ENCODE data around the gene PARP11.

Gene PARP11

GRCh38 chr12:3888659-3889058, 15.5 kb upstream of the PARP11 start:
- Histone ChIP-seq H3K4me3 (replicated peaks; ENCODE audit: insufficient read depth, low read length) (no peak overlapping the region), H3K27me3 (ENCODE audit: insufficient read depth, poor library complexity, severe bottlenecking) (no peaks in the 10 kb centered on the region), H3K27ac (replicated peaks) (no peak overlapping the region)
- TF ChIP-seq SPI1 (IDR thresholded peaks at IDR 0.05; ENCODE audit: borderline replicate concordance, low read depth) = no peak
- TF ChIP-seq, protein P1, sequence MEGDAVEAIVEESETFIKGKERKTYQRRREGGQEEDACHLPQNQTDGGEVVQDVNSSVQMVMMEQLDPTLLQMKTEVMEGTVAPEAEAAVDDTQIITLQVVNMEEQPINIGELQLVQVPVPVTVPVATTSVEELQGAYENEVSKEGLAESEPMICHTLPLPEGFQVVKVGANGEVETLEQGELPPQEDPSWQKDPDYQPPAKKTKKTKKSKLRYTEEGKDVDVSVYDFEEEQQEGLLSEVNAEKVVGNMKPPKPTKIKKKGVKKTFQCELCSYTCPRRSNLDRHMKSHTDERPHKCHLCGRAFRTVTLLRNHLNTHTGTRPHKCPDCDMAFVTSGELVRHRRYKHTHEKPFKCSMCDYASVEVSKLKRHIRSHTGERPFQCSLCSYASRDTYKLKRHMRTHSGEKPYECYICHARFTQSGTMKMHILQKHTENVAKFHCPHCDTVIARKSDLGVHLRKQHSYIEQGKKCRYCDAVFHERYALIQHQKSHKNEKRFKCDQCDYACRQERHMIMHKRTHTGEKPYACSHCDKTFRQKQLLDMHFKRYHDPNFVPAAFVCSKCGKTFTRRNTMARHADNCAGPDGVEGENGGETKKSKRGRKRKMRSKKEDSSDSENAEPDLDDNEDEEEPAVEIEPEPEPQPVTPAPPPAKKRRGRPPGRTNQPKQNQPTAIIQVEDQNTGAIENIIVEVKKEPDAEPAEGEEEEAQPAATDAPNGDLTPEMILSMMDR (IDR thresholded peaks at IDR 0.05; ENCODE audit: insufficient read depth, low read length) = no peak
- DNase-seq (ENCODE audit: low read depth in 1 of 2, low spot score in 1 of 2) = peak in 1 of 2 experiments; percentile 63

GRCh38 chr12:3885277-3886094, 12.3 kb upstream of the PARP11 start:
- no peak for TF ChIP-seq SPI1 (IDR thresholded peaks at IDR 0.05; ENCODE audit: borderline replicate concordance, low read depth)
- no peak for TF ChIP-seq POLR2AphosphoS5 (IDR thresholded peaks at IDR 0.05; ENCODE audit: low read depth)
- TF ChIP-seq, protein P1 (IDR thresholded peaks at IDR 0.05; ENCODE audit: insufficient read depth, low read length) = peak; percentile 65
- TF ChIP-seq, protein P2, sequence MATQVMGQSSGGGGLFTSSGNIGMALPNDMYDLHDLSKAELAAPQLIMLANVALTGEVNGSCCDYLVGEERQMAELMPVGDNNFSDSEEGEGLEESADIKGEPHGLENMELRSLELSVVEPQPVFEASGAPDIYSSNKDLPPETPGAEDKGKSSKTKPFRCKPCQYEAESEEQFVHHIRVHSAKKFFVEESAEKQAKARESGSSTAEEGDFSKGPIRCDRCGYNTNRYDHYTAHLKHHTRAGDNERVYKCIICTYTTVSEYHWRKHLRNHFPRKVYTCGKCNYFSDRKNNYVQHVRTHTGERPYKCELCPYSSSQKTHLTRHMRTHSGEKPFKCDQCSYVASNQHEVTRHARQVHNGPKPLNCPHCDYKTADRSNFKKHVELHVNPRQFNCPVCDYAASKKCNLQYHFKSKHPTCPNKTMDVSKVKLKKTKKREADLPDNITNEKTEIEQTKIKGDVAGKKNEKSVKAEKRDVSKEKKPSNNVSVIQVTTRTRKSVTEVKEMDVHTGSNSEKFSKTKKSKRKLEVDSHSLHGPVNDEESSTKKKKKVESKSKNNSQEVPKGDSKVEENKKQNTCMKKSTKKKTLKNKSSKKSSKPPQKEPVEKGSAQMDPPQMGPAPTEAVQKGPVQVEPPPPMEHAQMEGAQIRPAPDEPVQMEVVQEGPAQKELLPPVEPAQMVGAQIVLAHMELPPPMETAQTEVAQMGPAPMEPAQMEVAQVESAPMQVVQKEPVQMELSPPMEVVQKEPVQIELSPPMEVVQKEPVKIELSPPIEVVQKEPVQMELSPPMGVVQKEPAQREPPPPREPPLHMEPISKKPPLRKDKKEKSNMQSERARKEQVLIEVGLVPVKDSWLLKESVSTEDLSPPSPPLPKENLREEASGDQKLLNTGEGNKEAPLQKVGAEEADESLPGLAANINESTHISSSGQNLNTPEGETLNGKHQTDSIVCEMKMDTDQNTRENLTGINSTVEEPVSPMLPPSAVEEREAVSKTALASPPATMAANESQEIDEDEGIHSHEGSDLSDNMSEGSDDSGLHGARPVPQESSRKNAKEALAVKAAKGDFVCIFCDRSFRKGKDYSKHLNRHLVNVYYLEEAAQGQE (IDR thresholded peaks at IDR 0.05; ENCODE audit: insufficient replicate concordance, low read depth) = no peak
- Histone ChIP-seq H3K27ac (replicated peaks) (no peak overlapping the region), H3K4me3 (replicated peaks; ENCODE audit: insufficient read depth, low read length) (no peak overlapping the region), H3K27me3 (ENCODE audit: insufficient read depth, poor library complexity, severe bottlenecking) (no peaks in the 10 kb centered on the region)
- peak in 1 of 2 experiments; percentile 31 for DNase-seq (ENCODE audit: low read depth in 1 of 2, low spot score in 1 of 2)

GRCh38 chr12:3884671-3885070, 11.5 kb upstream of the PARP11 start:
- TF ChIP-seq GABPA (IDR thresholded peaks at IDR 0.05; ENCODE audit: low read depth) (no peak), SPI1 (IDR thresholded peaks at IDR 0.05; ENCODE audit: borderline replicate concordance, low read depth) (no peak), POLR2AphosphoS5 (IDR thresholded peaks at IDR 0.05; ENCODE audit: low read depth) (no peak)
- TF ChIP-seq, protein P1 (IDR thresholded peaks at IDR 0.05; ENCODE audit: insufficient read depth, low read length) = no peak
- TF ChIP-seq, protein P2 (IDR thresholded peaks at IDR 0.05; ENCODE audit: insufficient replicate concordance, low read depth) = no peak
- no peaks in the 10 kb centered on the region for H3K27me3 ChIP-seq (ENCODE audit: insufficient read depth, poor library complexity, severe bottlenecking)
- DNase-seq (ENCODE audit: low read depth in 1 of 2, low spot score in 1 of 2) = no peak
- no peak overlapping the region for H3K27ac ChIP-seq (replicated peaks)
- H3K4me3 ChIP-seq (replicated peaks; ENCODE audit: insufficient read depth, low read length) = no peak overlapping the region
